IPS-18c (cell line): ENCODE results near the gene TOMM6.
A peak's percentile ranks its signal among the peaks of the same experiment; 100 is the strongest.

ENCODE experiments used
- H3K4me3 ChIP-seq: 2 replicates; pipeline ENCODE4 v1.7.0; 2013; ENCODE audit warnings: low read depth, mild to moderate bottlenecking, low read length, moderate library complexity; ENCODE audit not compliant: insufficient read depth
- H3K9me3 ChIP-seq: one replicate; pipeline ENCODE4 v1.6.1; 2013; ENCODE audit warnings: mild to moderate bottlenecking, low read length, moderate library complexity; ENCODE audit not compliant: control insufficient read depth, insufficient read depth

Gene TOMM6

GRCh38 chr6:41787219-41787917 lies at the start of gene TOMM6:
Gene TOMM6, plus strand, starts transcription at chr6:41787694. Its CDS starts 4 bp downstream, at chr6:41787698.
- peak within 1 kb of the TSS; percentile 100 for H3K4me3 ChIP-seq
- H3K9me3 ChIP-seq = no peaks in the 10 kb centered on the region

GRCh38 chr6:41739041-41739440 lies 48.5 kb upstream of the TOMM6 start:
- no peaks in the 10 kb centered on the region for H3K9me3 ChIP-seq
- H3K4me3 ChIP-seq = no peak overlapping the region

- H3K4me3 ChIP-seq = no peak overlapping the region
These were observed 46.9 kb upstream of the TOMM6 start for GRCh38 chr6:41740366-41741162.

GRCh38 chr6:41741625-41742490 lies 45.6 kb upstream of the TOMM6 start:
- Histone ChIP-seq H3K9me3 (no peaks in the 10 kb centered on the region), H3K4me3 (no peak overlapping the region)

More at GRCh38 chr6:41740366-41741162, 46.9 kb upstream of the TOMM6 start:
- H3K9me3 ChIP-seq = no peaks in the 10 kb centered on the region

- Histone ChIP-seq H3K9me3 (no peaks in the 10 kb centered on the region), H3K4me3 (no peak overlapping the region)
These were observed 43.9 kb upstream of the TOMM6 start for GRCh38 chr6:41743406-41744235.

GRCh38 chr6:41744236-41744787 lies 43.2 kb upstream of the TOMM6 start:
- Histone ChIP-seq H3K4me3 (no peak overlapping the region), H3K9me3 (no peaks in the 10 kb centered on the region)

- H3K9me3 ChIP-seq = no peaks in the 10 kb centered on the region
These were observed 41.4 kb upstream of the TOMM6 start for GRCh38 chr6:41746107-41746506.

GRCh38 chr6:41747256-41748101 lies 40.0 kb upstream of the TOMM6 start, which contains the start of gene PGC:
Gene PGC, minus strand, starts transcription at chr6:41747397. Its CDS starts 63 bp downstream, at chr6:41747334.
- Histone ChIP-seq H3K4me3 (no peak within 1 kb of the TSS), H3K9me3 (no peaks in the 10 kb centered on the region)

More at GRCh38 chr6:41746107-41746506, 41.4 kb upstream of the TOMM6 start:
- H3K4me3 ChIP-seq = no peak overlapping the region

GRCh38 chr6:41748102-41748477 lies 39.4 kb upstream of the TOMM6 start:
- H3K4me3 ChIP-seq = no peak overlapping the region

GRCh38 chr6:41748542-41748941 lies 39.0 kb upstream of the TOMM6 start:
- Histone ChIP-seq H3K4me3 (no peak overlapping the region), H3K9me3 (no peaks in the 10 kb centered on the region)

More at GRCh38 chr6:41748102-41748477, 39.4 kb upstream of the TOMM6 start:
- H3K9me3 ChIP-seq = no peaks in the 10 kb centered on the region

- no peaks in the 10 kb centered on the region for H3K9me3 ChIP-seq
- H3K4me3 ChIP-seq = no peak overlapping the region
These were observed 37.1 kb upstream of the TOMM6 start for GRCh38 chr6:41750374-41750773.

GRCh38 chr6:41755895-41756294 lies 31.6 kb upstream of the TOMM6 start:
- Histone ChIP-seq H3K4me3 (no peak overlapping the region), H3K9me3 (peaks cover 2% of the 10 kb centered on the region)

GRCh38 chr6:41756354-41756753 lies 31.1 kb upstream of the TOMM6 start:
- Histone ChIP-seq H3K4me3 (no peak overlapping the region), H3K9me3 (peaks cover 2% of the 10 kb centered on the region)

- Histone ChIP-seq H3K4me3 (no peak overlapping the region), H3K9me3 (peaks cover 2% of the 10 kb centered on the region)
These were observed 30.2 kb upstream of the TOMM6 start for GRCh38 chr6:41757271-41757670.

GRCh38 chr6:41757931-41758640 lies 29.4 kb upstream of the TOMM6 start:
- Histone ChIP-seq H3K4me3 (no peak overlapping the region), H3K9me3 (peaks cover 2% of the 10 kb centered on the region)
